SK-N-SH treated with all-trans-retinoic acid at 6 μM for 48 hours (cell line): ENCODE results near the gene STX1B.

ENCODE experiments used
- ARNTL ChIP-seq: fragments of 450-650 bp; formaldehyde crosslinking; IDR thresholded peaks from 2 replicates; pipeline ENCODE4 v1.5.0; 2020; ENCODE audit warnings: low read depth, mild to moderate bottlenecking, moderate library complexity, borderline replicate concordance
- BACH2 ChIP-seq: fragments of 250-450 bp; sonication (Bioruptor Pico); IDR thresholded peaks from 2 replicates; pipeline ENCODE4 v1.9.0; 2021; ENCODE audit warnings: mild to moderate bottlenecking, borderline replicate concordance
- ESRRG ChIP-seq: fragments of 250-450 bp; sonication (Bioruptor Pico); IDR thresholded peaks from 2 replicates; pipeline ENCODE4 v1.6.1; 2021; ENCODE audit warnings: mild to moderate bottlenecking
- GLIS3 ChIP-seq: fragments of 250-450 bp; sonication (Bioruptor Pico); IDR thresholded peaks from 2 replicates; pipeline ENCODE4 v1.5.0; 2020; ENCODE audit warnings: mild to moderate bottlenecking, moderate library complexity
- ISL1 ChIP-seq: fragments of 250-450 bp; sonication (Bioruptor Pico); IDR thresholded peaks from 2 replicates; pipeline ENCODE4 v2.1.2; 2022; ENCODE audit warnings: mild to moderate bottlenecking, moderate library complexity
- PATZ1 ChIP-seq: fragments of 250-450 bp; sonication (Bioruptor Pico); IDR thresholded peaks from 2 replicates; pipeline ENCODE4 v1.8.0; 2020; ENCODE audit warnings: mild to moderate bottlenecking, moderate library complexity, borderline replicate concordance
- RARB ChIP-seq: fragments of 250-450 bp; sonication (Bioruptor Pico); IDR thresholded peaks from 2 replicates; pipeline ENCODE4 v1.8.0; 2021; ENCODE audit warnings: mild to moderate bottlenecking, moderate library complexity
- SNAI2 ChIP-seq: fragments of 250-450 bp; sonication (Bioruptor Pico); IDR thresholded peaks from 2 replicates; pipeline ENCODE4 v1.5.0; 2020; ENCODE audit warnings: mild to moderate bottlenecking, moderate library complexity
- TOX ChIP-seq: fragments of 250-450 bp; sonication (Bioruptor Pico); IDR thresholded peaks from 2 replicates; pipeline ENCODE4 v1.8.0; 2021; ENCODE audit warnings: mild to moderate bottlenecking, moderate library complexity, borderline replicate concordance
- ZFP3 ChIP-seq: fragments of 250-450 bp; sonication (Bioruptor Pico); IDR thresholded peaks from 2 replicates; pipeline ENCODE4 v1.5.0; 2020; ENCODE audit warnings: mild to moderate bottlenecking, moderate library complexity
- ZNF70 ChIP-seq: fragments of 450-650 bp; formaldehyde crosslinking; IDR thresholded peaks from 2 replicates; pipeline ENCODE4 v1.5.0; 2020; ENCODE audit warnings: mild to moderate bottlenecking, moderate library complexity
- ZNF8 ChIP-seq: fragments of 450-650 bp; formaldehyde crosslinking; IDR thresholded peaks from 2 replicates; pipeline ENCODE4 v1.5.0; 2020; ENCODE audit warnings: mild to moderate bottlenecking, moderate library complexity

GRCh38 chr16:30969246-30969842, 41.1 kb downstream of the STX1B start:
- TF ChIP-seq BACH2 (no peak), PATZ1 (CRISPR knock-in tag) (no peak), TOX (no peak), ZNF70 (CRISPR knock-in tag) (no peak), ZFP3 (CRISPR knock-in tag) (no peak), GLIS3 (CRISPR knock-in tag) (no peak), ESRRG (CRISPR knock-in tag) (no peak), ARNTL (no peak), RARB (CRISPR knock-in tag) (no peak), ZNF8 (CRISPR knock-in tag) (no peak), ISL1 (CRISPR knock-in tag) (no peak), SNAI2 (no peak)
